ENCODE results near the gene DMWD.

The DMWD gene

DNA sequence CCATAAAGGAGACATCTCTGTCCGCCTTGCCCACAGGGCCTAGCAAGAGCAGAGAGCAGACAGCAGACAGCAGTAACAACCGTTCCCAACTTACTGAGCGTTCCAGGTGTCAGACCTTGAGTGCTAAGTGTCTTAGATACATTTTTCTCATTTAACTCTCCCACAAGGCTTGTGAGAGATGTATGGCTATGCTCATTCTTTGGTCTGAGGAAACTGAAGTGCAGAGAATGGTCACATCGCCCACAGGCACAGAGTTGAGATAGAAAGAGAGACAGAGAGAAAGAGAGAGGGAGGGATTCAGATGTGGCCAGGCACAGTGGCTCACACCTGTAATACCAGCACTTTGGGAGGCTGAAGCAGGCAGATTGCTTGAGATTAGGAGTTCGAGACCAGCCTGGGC, 45.1 kb downstream of the DMWD start:
- no peak for DNase-seq (ENCODE audit: low spot score)

DNA sequence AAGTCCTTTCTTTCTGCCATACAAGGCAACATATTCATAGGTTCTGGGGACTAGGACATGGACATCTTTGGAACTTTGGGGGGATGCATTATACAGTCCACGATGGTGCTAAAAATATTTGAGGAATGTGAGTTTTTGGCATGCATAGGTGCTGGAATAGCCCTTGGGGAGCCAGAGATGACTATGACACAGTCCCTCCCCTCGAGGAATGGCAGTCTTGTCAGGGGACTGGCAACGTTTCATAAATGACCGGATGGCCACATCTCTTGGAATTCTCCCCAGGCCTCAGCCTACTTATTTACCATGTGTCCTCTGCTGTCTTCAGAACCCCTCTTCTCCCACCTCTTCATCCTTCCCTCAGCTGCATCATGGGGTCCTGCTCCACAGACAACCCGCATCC, 45.8 kb downstream of the DMWD start:
- no peak for DNase-seq (ENCODE audit: low spot score)

DNA sequence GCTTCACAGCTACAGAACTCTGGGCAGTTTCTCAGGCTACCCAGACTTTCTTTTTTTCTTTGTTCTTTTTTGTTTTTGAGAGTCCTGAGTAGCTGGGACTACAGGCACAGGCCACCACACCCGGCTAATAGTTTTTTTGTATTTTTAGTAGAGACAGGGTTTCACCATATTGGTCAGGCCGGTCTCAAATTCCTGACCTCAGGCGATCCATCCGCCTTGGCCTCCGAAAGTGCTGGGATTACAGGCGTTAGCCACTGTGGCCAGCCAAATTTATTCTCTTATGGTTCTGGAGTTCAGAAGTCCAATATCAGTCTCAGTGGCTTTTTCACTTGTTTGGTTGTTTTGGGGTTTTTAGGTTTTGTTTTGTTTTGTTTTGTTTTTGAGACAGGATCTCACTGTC, 47.0 kb downstream of the DMWD start:
- DNase-seq (ENCODE audit: low spot score): no peak

DNA sequence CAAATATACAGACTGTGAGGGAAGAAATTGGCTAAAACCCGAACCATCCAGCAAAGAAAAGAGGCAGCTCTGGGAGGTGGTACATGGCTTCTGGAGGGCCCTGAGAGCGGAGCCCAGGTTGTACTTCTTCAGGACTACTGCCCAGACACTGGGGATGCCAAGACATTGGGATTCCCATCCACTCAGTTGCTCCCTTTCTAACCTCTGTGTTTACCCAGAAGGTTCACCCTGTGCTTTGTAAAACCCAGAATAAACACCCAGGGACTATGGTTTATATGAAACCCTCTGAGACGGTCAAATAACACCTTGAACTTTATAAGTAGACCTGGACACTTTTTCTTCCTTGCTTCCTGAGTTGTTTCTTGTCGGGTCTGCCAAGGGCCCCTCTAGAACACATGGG, 49.7 kb downstream of the DMWD start:
- DNase-seq (ENCODE audit: low spot score): no peak

DNA sequence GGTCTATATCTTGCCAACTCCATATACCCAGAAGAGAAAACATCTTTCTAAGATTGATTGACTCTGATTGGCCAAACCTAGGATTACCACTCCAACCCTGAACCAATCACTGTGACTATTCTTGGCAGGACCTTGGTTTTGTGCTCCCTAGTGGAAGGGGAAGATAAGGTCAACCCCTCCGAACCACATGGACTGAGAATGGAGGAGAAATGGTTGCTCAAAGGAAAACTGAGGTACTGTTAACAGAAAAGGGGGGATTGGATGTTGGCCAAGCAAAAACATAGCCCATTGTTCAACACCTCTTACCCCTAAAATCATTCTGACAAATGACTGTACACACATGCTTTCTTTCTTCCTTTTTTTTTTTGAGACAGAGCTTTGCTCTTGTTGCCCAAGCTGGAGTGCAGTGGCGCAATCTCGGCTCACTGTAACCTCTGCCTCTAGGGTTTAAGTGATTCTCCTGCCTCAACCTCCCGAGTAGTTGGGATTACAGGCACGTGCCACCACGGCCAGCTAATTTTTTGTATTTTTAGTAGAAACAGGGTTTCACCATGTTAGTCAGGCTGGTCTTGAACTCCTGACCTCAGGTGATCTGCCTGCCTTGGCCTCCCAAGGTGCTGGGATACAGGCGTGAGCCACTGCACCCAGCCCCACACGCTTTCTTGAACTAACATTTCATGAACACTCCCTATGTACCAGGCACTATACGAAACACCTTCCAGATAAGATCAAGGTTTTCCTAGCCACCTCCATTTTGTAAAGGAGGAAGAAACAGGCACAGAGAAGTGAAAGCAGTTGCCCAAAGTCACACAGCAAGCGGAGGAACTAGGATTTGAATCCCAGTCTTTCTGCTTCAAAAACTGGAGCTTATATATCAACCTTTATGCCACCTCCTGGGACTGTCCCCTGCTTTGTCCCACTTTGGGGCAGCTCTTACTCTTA, 52.9 kb downstream of the DMWD start:
- no peak for DNase-seq (ENCODE audit: low spot score)

DNA sequence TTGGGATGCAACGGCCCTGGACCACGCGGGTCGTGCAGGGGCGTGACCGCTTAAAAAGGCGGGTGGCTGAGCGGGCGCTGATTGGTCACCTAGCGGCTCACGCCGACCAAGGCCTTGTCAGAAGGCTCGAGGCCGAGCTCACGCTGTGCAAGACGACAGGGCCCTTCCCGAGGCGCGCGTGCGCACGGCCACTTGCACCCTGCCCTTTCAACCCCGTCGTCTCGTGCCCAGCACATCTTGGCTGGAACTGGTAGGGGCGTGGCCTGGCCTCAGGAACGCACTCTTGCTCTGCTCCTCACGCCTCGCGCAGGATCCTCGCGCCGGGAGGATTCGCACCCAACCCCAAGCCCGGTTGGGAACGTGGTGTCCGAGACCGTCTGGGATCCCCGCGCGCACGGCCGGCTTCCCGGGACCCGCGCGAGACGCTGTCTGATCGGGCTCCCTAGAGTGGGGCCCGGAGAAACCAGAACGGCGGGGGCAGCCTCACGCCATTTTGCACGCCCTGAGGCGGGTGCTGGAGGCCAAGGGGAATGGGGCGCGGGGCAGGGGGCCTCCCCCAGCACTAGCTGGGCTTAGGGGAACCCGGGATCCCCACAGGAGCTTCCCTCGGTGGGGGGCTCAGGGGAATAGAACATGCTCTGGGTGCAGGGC, 59.4 kb downstream of the DMWD start, which contains the start of gene MEIOSIN:
MEIOSIN (plus strand) TSS at position 280 of the 651 bp plus-strand sequence. CDS start 1,938 bp downstream, outside the sequence.
- DNase-seq (ENCODE audit: low spot score): no peak

Data from Ammon's horn (tissue), 1 donor.